AG20443 (cell line): ENCODE measurements around the gene DENND1A.

Experiments used
- DNase-seq: peaks from one replicate; pipeline ENCODE4 v3.0.0; 2012; ENCODE audit warnings: low spot score, mixed read lengths

The DENND1A gene

DNA sequence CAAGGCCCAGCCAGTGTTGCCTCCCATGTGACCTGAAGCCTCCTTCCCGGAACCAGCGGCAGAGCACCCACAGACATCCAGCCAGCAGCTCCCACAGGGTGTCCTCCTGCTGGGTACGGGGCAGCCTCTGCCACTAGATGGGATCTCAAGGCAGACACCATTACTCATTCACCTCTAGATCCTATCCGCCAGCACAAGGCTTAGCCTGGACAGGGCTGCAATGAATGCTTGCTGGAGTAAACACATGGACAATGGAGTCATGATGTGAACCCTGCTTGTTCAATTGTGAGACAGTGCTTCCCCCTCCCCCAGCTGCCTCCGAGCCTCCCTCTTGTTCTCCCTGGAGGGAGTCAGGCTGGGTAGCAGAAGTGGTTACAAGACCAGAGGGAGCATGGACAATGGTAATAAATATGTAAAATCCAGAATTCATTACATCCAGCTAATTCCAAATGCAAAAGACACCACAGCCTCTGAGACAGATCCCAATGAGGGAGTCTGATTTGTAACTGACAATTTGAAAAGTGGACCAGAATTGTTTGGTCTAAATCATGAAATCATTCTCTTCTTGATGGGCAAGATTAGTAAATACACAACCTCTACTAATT, 441.9 kb downstream of the DENND1A start:
- no peak for DNase-seq

- DNase-seq = no peak
Measured at GRCh38 chr9:123486431-123486830, 443.5 kb downstream of the DENND1A start.

DNA sequence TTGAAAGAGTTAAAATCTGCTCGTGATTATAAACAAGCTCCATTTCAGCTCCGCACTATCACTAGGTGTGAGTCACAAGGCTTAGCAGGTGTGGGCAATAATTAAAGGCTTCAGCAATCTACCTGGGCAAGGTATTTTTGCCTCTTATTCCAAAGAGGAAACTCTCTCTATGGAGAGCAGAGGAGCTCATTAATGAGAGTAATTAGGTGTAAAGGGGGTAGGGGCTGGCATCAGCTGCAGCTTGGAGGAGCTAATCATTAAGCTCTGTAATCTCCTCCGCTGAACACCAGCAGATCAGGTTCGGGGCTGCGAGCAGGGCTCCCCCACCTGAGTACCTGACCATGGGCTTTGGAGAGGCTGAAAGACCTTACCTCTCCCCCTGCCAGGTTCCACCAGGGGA, 444.7 kb downstream of the DENND1A start:
- no peak for DNase-seq

GRCh38 chr9:123484130-123484529, 445.8 kb downstream of the DENND1A start:
- DNase-seq = no peak

DNA sequence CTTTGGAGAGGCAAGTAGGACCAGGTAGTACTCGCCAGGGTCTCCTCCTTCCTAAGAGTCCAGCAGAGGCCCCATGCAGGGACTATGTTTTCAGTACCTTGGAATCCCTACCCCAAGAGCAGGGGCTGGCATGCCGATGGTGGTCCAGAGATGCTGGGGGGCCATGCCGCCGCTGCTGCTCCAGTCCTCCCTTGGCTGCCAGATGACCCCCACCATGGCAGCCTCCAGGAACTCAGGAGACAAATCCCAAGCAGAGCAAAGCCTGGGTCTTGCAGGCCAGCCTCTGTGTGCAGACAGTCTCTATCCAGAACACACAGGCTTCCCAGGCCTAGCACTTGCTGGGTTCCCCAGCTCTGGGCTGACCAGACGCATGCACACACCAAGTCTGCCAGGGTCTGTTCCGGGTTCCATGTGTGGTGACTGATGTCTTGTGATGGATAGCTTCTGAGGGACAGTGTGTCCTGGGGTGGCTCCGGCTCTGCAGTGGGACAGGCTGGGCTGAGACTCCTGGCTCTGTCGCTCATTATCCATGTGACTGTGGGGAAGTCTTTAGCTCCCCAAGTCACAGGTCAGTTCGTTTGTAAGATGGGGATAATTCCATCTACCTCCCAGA, 446.6 kb downstream of the DENND1A start:
- no peak for DNase-seq

- no peak for DNase-seq
Measured at GRCh38 chr9:123482295-123482968, 447.5 kb downstream of the DENND1A start.

- no peak for DNase-seq
Measured at GRCh38 chr9:123481209-123481865, 448.6 kb downstream of the DENND1A start.

- DNase-seq = no peak
Measured at GRCh38 chr9:123480791-123481190, 449.1 kb downstream of the DENND1A start.

GRCh38 chr9:123480096-123480495, 449.8 kb downstream of the DENND1A start:
- DNase-seq = no peak

DNA sequence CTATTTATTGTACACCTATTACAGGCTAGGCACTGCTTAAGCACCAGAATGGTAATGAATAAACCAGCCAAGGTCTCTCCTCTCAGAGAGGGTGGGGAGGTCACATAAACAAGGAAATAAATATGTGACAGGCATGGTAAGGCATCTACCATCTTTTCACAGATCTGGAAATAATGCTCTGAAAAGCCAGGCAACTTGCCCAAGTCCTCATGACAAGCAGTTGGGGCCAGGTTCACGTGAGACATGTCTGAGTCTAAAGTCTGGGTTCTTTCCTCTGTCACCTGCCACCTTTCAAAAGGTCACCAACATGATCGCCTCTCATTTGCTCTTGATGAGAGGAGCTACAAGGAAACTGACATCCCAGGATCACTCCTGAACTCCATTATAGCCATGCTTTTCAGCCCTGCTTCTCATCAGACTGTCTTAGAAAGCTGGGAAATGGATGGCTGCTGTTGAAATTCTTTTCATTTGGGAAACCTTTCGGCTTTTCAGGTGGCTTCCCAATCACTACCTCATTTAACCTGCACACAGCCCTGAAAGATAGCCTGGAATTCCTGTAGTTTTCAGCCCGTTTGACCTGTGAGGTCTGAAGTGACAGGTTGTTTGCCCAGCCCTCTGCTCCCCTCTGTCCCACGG, 450.8 kb downstream of the DENND1A start:
- DNase-seq = no peak

DNA sequence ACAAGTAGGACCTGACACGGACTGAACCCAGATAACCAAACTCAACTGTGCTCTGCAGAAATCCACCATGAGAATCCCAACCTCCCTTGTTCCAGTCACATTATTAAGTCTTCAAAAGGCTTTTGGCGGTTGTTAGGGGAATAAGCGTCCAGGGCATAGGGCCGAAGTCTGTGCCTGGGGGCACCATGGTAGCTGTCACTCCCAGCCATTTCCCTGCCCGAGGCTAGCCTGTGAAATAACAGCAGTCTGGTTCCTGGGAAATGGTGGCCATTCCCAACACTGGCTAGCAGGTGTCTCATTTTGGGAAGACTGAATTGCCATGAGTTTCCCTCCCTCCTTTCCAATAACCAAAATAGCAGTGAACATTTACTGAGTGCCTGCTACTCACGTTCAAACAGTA, 451.8 kb downstream of the DENND1A start:
- DNase-seq = no peak

GRCh38 chr9:123475407-123475806, 454.5 kb downstream of the DENND1A start:
- DNase-seq = no peak

DNA sequence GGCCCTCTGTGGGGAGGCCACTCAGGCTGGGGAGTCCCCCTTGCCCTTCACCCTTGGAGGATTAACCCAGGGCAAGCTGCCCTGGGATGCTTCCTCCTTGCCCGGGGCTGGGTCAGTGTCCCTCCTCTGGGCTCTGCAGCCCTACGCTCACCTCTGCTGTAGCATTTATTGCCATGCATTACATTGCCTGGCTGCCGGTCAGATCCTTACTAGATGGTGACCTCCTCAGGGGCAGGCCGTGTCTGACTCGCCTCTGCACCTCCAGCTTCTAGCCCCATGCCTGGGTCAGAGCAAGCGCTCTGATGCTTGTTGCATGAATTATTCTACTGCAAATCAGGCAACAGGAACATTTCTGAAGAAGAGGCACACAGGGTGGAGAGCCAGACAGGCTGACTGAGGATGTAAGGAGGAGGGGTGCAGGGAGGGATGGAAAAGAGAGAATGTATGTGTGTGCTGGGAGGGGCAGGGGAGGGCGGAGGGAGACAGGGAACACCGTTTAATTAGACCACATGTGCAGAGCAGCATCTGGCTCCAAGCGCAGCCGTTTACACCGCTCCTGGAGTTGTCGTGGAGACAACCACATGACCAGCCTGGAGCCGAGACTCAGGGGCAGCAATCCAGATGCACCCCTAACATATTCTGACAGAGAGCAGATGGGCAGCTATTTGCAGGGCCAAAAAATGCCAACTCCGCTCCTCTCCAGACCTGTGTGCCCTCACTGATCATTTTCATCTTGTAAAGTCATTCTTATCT, 456.9 kb downstream of the DENND1A start:
- DNase-seq = no peak

DNA sequence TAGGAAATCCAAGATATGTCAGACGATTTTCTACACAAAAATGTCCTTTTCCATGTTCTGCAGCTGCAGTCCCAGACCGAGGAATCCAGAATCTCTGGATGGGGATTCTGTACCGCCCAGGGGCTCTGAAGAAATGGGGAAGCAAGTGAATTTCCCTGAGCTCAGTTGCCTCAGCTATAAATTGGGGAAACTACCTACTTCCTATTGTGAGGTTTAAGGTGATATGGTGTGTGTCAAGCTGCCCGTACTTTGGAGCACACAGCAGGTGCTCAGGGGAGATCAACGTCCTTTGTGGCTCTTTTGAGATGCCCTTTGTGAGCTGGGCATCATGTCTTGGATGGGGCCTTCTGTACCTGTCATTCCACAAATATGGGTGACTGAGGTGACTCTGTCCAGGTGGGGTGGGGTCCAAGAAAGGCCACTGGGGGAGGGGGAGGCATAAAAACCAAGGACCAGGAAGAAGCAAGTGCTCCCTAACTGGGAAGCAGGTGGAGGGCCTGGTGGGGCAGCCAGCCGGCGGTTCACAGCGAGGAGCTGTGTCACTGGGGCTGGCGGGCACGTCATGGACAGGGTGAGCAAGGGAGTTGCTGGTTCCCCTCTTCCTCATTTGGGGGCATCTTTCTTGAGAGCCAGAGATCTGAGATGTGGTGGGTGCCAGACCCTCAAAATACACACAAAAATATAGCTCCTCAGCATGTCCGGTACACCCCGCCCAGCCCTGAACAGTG, 457.9 kb downstream of the DENND1A start:
- DNase-seq = no peak

- no peak for DNase-seq
Measured at GRCh38 chr9:123470991-123471770, 458.7 kb downstream of the DENND1A start.

DNA sequence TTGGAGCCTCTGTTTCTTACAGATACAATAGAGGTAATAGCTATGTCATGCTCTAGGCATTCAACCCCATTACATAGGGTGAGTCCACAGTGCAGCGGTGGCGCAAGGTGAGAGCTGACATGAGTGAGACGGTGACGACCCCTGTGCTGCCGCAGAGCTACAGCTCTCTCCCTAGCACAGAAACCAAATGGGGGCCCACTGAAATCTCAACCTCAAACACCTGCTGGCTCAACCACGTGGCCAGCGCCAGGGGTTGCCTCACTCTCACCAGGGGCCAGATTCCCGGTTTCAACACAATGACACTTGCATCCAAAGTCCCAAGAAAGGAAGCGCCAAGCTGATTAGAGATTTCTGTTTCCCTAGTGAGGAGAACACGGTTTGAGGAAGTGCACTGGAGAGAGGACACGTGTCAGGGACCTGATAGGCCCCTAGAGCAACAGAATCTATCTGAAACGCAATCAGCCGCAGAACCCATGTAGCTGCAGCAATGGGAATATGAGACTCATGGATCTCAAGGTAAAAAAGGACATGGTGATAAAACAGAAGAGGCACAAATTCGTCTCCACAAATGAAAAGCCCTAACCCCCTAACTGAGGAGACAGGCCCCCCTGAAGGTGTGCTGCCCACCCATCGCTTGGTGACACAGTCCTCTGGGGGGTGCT, 459.7 kb downstream of the DENND1A start:
- DNase-seq = no peak

- no peak for DNase-seq
Measured at GRCh38 chr9:123469282-123469681, 460.6 kb downstream of the DENND1A start.

GRCh38 chr9:123468541-123468940, 461.4 kb downstream of the DENND1A start:
- no peak for DNase-seq

DNA sequence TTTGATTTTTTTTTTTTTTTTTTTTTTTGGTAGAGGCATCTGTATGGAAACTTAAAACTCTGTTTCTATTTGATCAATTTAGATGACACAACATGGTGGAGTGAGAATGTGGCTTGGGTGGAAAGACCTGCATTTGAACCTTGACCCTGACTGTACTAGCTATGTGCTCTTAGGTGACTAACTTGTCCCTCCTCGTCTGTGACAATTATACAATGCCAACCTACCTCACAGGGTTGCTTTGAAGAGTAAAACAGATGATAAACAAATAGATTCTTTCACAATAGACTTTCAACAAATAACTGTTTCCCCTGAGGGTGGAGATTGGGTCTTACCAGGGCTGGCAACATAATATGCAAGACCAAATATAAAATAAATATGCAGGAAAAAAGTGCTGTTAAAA, 464.6 kb downstream of the DENND1A start:
- DNase-seq = no peak

- peak; percentile 19 for DNase-seq
Measured at GRCh38 chr9:123460091-123460490, 469.8 kb downstream of the DENND1A start.
